NCI-H1930 (cell line): Measurements from ENCODE around the gene UQCR10.

ENCODE experiments used
- DNase-seq, 2 experiments: peaks; one replicate each; lab custom pipeline; 2025; lab: John Stamatoyannopoulos, UW

UQCR10 gene

DNA sequence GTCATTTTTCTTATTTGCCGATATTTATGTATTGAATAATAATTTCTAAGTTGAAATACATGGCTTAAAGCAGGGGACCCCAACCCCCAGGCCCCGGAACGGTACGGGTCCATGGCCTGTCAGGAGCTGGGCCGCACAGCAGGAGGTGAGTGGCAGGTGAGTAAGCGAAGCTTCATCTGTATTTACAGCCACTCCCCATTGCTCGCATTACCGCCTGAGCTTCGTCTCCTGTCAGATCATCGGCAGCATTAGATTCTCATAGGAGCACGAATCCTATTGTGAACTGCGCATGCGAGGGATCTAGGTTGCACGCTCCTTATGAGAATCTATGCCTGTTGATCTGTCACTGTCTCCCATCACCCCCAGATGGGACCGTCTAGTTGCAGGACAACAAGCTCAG lies 4.9 kb upstream of the UQCR10 start:
- peak; percentile 56 to 63 for DNase-seq

DNA sequence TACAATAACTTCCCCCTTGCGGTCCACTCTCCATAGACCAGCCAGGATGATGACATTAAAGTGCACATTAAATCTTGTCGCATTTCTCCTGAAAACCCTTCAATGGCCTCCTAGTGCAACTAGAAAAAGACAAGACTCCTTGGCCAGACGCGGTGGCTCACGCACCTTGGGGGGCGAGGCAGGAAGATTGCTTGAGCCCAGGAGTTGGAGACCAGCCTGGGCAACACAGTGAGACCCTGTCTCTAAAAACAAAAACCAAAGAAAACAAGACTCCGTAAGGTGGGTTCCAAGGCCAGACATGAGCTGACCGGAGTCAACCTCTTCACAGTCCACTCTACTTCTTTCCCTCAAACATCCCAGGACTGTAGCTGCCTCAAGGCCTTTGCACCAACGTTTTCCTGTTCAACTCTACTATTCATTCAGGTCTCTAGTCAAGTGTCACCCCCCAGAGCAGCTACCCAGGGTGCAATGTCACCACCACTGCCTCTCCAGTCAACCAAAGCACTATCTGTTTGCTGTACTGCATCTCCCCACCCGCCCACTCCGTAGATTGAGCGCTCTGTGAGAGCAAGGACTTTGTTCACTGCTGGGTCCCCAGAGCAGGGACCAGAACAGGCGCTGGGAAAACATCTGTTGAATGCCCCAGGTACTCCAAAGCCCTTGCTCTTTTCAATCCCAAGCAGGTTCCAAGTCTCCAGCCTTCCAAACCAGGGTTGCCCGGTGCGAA lies 1.1 kb upstream of the UQCR10 start:
- no peak for DNase-seq

DNA sequence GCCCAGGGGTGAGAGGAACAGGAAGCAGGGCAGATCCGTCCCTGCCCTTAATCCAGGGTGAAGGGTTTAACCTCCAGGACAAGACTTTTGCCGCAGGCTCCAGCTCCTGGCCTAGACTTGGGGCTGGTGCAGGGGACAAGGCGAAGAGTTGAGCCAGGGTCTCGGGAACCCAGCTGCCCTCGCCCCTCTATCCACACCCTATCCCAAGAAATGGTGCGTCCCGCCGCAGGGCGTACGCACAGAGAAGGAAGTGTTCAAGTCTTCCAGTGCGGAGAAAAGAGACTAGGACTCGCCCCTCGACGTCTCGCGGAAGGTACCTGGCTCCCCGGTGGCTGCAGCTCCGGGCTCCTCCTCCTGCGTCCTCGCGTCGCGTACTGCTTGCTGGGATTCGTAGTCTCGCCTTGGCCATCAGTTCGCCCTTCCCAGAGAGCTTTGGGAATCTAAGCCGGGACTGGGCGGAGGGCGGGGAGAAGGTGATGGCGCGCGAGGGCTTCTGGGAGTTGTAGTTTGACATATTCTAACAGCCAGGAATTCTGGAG lies 468 bp upstream of the UQCR10 start, which contains the start of gene ZMAT5:
TSS of gene ZMAT5 (minus strand) at position 376 of the 539 bp plus-strand sequence. CDS start 18,463 bp downstream, outside the sequence.
- peak; percentile 93 to 95 for DNase-seq

DNA sequence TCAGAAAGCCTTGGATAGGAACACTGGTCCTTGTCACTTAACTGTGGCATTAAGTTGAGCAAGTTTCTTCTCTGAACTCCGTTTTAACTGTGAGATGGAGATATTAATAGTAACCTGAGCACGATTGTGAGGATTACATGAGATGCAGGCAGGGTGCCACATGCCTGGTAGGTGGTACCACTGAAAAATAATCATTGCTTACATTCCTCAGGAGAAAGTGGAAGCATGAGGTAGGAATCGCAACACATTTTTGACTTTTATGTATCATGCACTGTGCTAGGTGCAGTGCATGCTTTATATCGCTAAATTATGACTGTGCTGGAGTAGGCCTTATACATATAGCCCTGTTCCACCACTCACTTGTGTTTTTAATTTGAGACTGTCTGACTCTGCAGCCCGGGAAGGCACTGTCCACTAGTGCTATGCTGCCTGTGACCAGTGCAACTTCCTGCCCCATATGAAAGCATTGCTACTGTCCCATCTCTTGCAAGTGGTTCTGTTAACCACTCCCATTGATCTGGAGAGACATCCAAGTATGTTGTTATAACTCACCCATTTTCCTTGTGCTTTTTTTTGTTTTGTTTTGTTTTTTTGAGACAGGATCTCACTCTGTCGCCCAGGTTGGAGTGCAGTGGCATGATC lies 1.0 kb downstream of the UQCR10 start:
- no peak for DNase-seq

DNA sequence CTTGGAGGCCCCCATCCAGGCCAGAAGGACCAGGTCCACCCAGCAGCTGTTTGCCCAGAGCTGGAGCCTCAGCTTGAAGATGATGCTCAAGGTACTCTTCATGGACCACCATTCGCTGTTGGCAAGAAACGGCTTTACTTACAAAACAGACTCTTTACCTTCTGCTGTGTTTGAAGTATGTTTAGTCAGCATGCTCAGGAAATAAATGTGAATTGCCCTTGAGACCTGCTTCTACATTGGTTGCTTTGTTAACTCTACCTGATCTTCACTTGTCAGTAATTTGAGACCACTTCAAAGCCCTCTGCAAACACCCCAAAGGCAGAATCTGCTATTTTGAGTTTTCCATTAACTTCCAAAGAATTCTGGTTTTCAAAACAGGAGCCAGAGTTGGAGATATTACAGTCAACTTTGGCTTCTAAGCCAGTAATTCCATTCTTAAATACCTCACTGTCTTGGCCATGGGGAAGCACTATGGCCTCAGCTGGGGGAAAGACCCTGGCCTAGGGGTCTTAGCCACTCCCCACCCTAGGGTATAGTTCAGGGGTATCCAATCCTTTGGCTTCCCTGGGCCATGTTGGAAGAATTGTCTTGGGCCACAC lies 2.7 kb downstream of the UQCR10 start:
- no peak for DNase-seq

DNA sequence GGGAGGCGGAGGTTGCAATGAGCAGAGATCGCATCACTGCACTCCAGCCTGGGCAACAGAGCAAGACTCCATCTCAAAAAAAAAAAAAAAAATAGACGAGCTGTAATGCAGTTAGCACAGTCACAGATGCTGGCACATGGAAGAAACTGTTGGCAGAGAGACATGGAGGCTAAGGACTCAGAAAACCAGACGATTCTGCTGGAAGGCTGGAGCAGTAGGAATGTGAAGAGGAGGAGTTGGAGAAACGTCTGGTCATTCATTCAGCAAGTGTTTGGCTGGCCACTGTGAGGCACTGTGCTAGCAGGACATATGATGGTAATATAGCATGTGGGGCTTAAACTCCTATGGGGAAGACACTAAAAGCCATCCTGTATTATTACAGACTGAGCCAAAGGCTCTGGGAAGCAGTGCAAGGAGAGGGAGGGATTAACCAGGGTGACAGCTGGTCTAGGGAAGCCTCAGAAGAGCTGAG lies 5.0 kb downstream of the UQCR10 start:
- DNase-seq: no peak

DNA sequence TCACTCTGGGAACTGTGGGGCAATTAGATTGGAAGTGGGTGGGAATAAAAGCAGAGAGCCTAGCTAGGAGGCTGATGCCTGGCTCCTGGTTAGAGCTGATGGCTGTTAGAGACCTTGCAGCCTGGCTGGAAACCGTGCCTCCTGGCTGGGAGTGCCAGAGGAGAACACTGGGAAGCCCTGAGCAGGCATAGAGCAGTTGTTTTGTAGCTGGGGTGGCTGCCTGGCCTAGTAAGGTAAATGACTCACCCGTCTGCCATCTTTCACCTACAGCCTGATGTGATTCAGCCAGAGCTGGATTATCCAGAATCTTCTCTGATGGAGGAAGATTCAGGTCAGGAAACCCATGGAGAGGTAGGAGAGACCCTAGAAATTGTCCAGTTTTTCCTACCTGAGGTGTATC lies 6.1 kb downstream of the UQCR10 start:
- no peak for DNase-seq

DNA sequence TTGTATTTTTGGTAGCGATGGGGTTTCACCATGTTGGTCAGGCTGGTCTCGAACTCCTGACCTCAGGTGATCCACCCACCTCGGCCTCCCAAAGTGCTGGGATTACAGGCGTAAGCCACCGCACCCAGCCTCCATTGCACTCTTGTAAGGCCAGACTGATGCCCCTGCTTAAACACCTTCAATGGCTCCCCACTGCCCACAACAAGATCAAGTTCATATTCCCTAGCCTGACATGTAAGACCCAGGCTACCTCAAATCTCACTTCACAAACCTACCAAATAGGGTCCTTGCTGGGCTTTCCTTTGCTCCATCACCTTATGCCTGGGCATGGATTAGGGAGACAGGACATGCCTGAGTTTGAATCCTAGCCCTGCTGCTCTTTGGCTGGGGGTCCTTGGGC lies 13.1 kb downstream of the UQCR10 start:
- no peak for DNase-seq

DNA sequence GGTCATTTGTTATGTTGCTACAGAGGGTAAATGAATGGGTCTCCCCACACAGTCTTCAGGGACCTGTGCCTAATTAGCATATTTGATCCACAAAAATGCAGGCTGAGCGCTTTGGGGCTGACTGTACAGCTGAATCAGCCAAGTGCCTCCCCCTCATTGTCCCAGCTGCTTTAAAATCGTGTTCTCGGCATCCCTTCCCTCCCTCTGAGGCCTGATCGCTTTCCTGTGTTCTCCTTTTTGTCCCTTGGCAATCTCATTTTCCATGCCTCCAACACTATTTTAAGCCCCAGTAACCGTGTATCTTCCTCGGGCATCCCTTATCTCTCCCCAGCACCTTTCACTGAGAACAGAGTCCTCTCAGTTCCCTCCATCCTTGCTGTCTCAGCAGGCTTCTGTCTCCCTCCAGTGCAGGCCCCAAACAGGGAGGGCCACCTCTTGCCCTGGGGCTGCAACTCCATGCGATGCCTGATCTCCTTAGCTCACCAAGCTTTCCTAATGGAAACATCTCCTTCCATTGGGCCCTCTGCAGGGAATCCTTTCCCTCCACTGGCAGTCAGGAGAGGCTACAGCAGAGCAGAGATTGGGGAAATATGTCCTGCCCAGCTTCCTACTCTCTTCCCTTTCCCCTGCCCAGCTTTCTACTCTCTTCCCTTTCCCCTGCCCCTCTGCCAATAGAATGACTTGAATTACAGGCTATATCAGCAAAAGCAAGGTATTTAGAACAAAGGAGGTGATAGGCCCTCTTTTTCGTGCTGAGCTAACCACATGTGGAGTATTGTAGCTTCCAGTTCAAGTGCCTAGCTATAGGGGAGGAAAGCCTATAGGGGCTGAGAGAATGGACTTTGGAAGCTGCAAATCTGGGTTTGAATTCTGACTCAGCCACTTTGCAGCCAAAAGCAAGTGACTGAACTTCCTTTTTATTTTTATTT lies 13.8 kb downstream of the UQCR10 start:
- no peak for DNase-seq

DNA sequence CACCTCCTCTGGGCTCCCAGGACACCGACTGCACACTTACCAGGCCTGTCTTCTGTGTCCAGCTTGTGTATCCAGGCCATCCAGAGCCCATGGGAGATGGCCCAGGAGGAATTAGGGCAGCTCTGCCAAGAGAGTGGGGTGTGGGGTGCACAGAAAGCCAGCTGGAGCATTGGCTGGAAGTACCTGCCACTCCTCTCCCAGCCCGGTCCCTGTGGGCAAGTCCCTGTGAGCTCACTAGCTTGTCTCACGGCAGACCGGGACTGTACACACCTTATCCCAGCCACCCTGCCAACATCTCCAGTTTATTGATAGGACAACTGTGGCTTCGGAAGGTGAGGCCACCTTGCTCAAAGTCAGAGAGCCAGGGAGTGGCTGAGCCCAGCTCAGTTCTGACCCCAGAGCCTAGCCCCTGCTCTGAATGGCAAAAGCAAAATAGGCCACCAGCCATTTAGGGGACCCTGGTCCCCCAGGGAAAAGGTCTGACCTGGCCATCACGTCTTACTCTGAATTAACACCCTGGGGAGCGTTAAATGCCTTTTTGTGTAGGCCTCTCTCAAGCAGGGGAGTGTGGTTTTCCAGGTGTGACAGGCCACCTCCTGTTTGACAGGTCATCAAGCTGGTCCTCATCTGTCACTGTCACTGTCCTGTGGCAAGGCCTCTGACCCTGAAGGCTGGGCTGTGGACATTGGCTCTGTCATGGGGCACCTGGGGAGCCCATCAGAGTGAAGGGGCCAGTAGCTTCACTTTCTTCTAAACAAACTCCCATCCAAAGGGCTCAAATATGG lies 15.1 kb downstream of the UQCR10 start:
- DNase-seq: no peak

DNA sequence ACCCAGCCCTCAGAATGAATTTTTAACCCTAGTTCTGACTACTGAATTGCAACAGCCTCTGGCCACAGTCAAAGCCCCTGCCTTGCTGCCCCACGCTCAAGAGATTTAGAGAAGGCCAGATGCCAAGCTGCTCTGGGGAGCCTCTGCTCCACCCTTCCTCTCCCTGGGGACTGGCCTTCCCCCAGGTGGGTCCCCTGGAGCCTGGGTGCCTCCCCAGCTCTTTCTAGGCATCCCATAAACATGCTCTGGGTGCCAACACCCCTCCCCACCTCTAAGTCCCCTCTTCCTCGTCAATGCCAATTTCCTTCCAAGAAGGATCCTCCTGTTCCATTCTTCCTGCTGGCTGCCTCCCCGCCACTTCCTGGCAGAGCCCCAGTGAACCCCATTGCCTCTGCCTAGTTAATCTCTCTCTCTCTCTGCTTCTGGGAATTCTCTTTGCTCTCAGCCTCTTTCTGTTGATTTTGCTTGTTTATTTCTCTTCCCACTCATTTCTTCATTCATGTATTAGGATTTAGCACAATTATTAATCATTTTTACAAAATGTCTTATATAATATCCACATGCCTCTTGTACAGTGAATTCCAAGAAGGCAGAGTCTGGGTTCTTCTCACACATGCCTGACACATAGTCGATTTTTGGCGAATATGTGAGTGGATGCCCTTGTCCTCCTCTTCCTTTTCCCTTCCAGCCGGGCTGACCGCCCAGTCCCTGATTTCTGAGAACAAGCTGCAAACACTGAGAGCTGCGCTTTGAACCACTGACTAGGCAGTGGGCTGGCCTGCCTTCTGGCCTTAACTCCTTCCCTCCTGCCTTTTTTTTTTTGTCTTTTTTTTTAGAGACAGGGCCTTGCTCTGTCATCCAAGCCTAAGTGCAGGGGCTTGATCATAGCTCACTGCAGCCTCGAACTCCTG lies 17.5 kb downstream of the UQCR10 start:
- DNase-seq: no peak

DNA sequence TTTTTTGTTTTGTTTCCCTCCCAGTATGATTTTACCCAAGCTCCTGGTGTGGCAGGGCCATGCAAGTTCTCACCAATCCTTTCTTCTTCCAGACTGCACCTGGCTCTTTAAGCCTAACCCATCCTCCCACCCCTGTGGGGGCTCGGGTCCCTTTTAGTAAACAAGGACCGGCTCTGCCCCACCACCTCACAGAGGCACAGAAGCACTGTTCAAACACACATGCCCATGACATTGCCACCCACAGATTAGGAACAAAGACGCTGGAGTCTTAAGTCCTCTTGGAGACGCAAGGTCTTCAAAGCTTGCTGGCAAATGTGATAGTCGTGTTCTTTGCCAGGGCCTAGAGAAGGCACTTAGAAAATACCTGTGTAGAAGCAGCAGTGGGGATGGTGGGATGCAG lies 18.9 kb downstream of the UQCR10 start:
- no peak for DNase-seq

DNA sequence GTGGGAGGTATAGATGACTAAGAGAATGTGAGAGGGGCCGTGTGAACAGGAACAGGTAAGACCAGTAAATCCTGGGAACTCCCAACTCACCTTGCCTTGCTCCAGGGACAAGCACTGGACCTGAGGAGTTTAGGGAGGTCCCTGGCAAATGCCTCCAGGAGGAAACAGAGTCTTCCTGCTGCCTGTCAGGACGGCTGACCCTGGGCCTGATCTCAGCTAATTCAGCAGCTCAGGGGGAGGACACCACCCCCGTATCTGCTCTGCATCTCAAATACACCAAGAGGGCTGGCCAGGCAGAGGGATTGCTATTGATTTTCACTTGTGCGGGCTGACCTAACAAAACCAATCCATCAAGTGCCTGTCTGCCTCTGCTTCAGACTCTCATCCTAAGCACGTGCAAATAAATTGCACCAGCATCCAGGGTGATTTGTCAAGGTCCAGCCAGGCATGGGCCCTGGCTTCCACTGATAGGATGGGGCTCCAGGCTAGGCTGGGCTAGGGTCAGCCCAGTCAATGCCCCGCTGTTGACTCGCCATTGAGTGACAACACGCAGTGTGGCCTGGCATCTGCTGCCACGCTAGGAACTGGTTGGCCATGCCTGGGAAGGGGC lies 20.3 kb downstream of the UQCR10 start:
- DNase-seq: no peak

DNA sequence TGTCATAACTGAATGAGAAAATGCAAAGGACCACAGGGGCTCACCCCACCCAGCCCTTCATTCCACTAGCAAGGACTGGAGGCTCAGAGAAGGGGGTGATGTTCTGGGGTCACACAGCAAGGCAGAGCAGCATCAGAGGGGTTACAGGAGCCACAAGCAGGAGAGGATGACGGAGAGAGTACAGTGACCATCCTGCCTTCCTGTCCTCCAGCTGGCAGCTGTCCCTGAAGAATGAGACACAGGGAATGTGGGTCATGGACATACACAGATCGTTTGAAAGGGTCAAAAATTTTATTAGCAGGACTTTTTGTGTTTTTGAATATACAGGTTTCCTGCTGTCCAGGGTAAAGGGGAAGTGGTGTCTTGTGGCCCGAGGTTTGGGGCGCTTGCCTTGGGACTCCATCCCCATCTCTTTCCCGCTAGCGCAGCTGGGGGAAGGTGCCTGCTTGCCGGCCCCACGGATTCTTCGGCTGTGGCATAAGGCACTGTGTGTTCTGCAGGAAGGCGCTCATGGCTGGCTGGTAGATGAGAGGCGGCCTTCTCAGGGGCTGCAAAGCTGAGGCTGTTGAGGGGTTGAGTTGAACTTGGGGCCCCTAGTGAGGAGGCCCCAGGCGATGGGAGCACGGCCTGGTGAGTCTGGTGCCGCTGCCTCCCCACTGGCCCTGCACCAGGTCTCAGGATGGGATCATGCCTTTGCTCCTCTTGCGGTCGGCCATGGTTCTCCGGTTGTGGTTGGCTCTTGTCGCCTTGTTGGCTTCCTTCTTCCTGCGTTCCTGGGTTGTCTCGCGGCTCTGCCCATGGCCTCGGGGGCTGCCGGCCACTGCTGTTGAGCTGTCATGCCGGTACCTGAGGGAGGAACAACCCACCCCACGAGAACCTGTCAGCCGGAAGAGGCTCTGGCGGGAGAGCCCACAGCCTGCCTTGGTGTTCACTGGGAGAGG lies 21.4 kb downstream of the UQCR10 start:
- no peak for DNase-seq

DNA sequence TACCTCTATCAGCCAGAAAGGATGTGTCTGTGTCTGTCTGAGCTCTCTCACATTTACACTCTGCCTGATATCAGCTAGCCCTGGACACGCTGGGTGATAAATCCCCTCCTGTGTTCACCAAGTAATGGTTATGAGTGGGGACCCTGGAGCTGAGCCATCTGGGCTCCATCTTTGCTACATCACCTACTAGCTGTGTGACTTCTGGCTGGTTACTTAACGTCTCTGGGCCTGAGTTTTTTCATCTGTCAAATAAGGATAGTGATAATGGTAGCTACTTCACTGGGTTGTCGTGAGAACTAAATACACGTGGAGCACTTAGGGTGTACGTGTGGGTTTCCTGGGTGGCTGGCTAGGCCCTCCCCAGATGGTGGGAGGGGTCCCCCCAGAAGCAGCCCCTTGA lies 22.9 kb downstream of the UQCR10 start:
- DNase-seq: no peak

DNA sequence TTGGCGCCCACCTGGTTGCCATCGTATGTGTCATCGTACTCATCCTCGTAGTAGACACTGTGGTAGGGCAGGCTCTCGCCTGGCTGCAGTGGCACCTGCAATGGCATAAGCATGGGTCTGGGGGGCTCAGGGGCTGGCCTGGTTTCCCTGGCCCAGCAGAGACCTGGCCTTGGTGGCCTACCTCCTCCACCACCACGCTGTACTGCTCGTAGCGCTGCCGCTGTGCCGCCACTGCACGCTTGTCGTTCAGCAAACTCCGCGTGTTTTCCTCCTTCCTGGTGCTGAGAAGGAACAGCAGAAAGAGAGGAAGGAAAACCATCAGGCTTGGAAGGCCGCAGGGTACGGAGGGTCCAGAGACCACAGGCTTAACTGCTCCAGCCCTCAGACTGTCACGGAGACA lies 26.2 kb downstream of the UQCR10 start:
- no peak for DNase-seq

DNA sequence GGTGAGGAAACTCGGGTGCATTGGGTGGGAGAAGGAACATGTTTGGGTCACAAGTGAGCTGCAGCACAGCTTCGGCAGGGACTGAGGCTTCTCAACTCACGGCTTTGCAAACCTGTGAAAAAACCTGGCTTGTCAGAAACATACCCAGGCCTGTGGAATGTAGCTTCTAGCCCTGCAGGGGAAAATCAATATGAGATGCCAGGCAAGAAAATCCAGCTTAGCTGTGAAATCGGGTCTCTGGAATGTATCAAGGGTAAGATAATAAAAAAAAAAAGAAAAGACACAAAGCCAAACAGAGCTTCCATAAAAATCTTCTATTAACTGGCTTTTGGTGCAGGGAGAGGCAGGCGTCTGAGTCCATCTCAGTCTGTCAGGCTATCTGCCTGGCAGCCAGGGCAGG lies 28.5 kb downstream of the UQCR10 start:
- DNase-seq: no peak

DNA sequence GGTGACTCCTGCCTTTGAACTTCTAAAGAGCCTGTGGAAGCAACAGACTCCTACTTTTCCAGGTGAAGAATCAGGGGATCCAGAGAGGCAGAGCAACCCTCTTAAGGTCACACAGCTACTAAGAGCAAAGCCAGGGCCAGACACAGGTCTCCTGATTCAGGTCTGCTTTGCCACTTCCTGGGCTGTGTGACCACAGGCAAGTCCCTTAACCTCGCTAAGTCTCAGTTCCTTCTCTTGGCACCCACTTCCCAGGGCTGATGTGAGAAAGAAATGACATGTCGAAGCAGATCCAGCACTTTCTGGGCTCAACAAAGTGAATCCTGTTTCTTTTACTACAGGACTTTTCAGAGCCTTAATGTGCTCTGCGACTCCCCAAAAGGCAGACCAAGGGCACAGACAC lies 30.2 kb downstream of the UQCR10 start:
- no peak for DNase-seq
